ENCODE results near the gene SORT1. TPM values are rescaled to one million over a fixed set of nuclear protein-coding genes. Genes with fewer than 3 reads are reported as not detected.

SORT1 gene
- total and polyA plus RNA-seq, 8 donors, result 4.6 to 481 (median 36.6) TPM

DNA sequence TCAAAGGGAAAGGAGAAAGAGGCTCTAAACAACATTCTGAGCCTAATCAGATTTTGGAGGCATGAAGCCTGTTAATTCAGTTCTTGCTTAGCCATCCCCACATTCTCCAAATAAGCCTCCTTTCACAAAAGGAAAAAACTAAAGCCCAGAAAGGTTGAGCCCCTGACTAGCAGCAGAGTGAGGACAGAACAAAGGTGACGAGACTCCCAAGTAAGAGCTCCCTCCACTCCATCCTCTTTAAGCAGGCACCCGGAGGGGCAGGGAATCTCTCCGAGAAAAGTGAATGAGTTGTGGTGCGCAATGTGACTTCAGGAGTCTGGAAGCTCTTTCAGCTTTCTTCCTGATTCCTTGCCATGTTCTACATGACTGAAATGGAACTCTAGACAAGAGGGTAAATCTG is 47.5 kb downstream of the SORT1 start:
- H3K27me3 ChIP-seq, result no peaks in the 10 kb centered on the region
- no peaks in the 10 kb centered on the region for H3K4me1 ChIP-seq
- no peak for DNase-seq
- intact Hi-C loops (cut with DNase I; ENCODE audit: low total_unique reads), result no loop called here
- WGBS, 5 donors, result 93 to 97% (median 94%) methylated on average over 4 of the region's 4 CpGs
- no peaks in the 10 kb centered on the region for H3K9me3 ChIP-seq
- TF ChIP-seq, protein P1, sequence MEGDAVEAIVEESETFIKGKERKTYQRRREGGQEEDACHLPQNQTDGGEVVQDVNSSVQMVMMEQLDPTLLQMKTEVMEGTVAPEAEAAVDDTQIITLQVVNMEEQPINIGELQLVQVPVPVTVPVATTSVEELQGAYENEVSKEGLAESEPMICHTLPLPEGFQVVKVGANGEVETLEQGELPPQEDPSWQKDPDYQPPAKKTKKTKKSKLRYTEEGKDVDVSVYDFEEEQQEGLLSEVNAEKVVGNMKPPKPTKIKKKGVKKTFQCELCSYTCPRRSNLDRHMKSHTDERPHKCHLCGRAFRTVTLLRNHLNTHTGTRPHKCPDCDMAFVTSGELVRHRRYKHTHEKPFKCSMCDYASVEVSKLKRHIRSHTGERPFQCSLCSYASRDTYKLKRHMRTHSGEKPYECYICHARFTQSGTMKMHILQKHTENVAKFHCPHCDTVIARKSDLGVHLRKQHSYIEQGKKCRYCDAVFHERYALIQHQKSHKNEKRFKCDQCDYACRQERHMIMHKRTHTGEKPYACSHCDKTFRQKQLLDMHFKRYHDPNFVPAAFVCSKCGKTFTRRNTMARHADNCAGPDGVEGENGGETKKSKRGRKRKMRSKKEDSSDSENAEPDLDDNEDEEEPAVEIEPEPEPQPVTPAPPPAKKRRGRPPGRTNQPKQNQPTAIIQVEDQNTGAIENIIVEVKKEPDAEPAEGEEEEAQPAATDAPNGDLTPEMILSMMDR (IDR thresholded peaks at IDR 0.05), result no peak
- TF ChIP-seq EP300 (IDR thresholded peaks at IDR 0.05), result no peak
- TF ChIP-seq POLR2A (IDR thresholded peaks at IDR 0.05), result no peak
- no peak for TF ChIP-seq POLR2AphosphoS5 (IDR thresholded peaks at IDR 0.05)
- H3K4me3 ChIP-seq, result no peak overlapping the region
- H3K27ac ChIP-seq, result no peak overlapping the region
- H3K36me3 ChIP-seq, result peaks cover 25 to 89% (median 81%) of the 10 kb centered on the region in 4 donors

DNA sequence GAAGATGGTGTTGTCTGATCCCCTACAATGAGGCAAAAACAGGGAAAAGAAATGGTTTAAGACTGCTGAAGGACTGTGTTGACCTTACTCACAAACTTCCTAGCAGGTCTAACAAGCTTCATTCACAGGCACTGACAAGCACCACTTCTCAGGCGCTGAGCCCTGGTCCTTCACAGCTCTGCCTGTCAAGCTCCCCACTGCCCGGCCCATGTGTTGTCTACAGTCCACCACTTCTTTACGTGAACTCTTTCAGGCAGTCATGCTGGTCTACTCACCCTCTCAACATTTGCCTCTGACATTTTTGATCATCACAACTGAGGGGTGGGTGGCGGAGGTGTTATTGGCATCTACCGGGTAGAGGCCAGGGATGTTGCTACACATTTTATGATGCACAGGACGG is 50.2 kb downstream of the SORT1 start:
- Histone ChIP-seq H3K36me3 (peaks cover 16 to 94% (median 86%) of the 10 kb centered on the region in 4 donors), H3K4me3 (no peak overlapping the region), H3K9me3 (no peaks in the 10 kb centered on the region), H3K27ac (no peak overlapping the region), H3K4me1 (peaks cover 0 to 9% (median 6%) of the 10 kb centered on the region in 4 donors), H3K27me3 (no peaks in the 10 kb centered on the region)
- WGBS, 5 donors, result 92 to 96% (median 94%) methylated on average over 6 of the region's 6 CpGs
- intact Hi-C loops (cut with DNase I; ENCODE audit: low total_unique reads), result no loop called here
- no peak for TF ChIP-seq EP300 (IDR thresholded peaks at IDR 0.05)
- no peak for DNase-seq

DNA sequence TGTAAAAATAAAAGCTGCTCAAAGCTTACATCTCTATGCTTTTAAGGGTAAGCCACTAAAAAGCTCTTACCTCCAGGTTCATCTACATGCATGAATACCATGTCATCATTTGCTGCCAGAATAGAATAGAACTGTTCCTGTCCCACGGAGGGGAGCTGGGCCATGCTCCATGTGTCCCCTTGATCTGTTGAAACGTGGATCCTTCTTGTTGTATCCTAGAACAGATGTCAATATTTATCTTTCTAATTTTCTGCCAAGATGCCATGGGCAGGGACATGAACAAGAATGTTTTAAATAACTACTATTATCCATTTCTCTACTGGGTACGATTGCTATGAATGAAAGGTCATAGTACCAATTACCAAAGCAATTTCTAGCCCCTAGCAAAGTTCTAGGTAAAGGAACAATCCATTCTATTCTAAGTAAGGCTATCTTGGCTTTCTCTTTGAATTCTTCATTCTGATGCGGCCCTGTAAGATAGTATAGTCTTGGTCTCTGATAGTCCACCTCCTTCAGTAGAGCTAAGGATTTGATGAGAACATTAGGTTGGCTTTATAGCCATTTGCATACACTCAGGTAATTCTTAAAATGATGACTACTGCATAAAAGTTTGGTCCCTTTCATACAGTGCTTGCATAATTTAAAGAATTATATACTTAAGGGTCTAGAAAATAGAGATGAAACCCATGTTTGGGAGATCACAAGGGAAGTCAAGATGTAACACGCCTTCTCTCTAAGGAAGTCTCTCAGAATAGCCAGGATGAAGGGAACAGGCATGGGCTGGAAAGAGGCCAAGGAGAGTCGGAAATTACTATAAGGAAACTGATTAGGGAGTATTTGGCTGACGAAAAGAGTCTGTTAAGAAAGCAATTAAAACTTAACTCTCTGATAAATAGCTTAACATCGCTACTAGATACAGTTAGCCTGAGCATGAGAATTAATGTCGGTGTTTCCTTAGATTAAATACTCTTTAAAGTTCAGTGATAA is 55.5 kb downstream of the SORT1 start:
- peak; percentile 38 to 45 for DNase-seq
- Histone ChIP-seq H3K4me1 (peaks cover 0 to 13% (median 6%) of the 10 kb centered on the region in 4 donors), H3K4me3 (no peak overlapping the region), H3K27ac (no peak overlapping the region), H3K9me3 (no peaks in the 10 kb centered on the region), H3K36me3 (peaks cover 27 to 92% (median 90%) of the 10 kb centered on the region in 4 donors), H3K27me3 (no peaks in the 10 kb centered on the region)
- no peak for TF ChIP-seq POLR2A (IDR thresholded peaks at IDR 0.05)
- 27 to 48% (median 43%) methylated on average over 9 of the region's 9 CpGs for WGBS, 5 donors
- intact Hi-C loops (cut with DNase I; ENCODE audit: low total_unique reads), result no loop called here

DNA sequence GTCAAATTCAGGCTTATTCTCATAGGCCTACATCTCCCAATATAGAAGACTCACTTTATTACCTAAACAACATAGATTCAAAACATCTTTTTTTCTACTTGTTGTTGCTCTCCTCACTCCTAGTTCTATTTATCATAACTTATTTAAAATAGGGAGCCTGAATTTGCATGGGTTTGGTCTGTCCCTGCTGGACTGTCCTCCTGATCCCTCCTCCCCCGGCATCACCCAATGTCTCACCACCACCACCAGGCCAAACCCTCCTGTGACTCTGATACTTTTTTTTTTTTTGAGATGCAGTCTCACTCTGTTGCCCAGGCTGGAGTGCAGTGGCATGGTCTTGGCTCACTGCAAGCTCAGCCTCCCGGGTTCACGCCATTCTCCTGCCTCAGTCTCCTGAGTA is 59.1 kb downstream of the SORT1 start:
- Histone ChIP-seq H3K4me3 (no peak overlapping the region), H3K36me3 (peaks cover 48 to 91% (median 89%) of the 10 kb centered on the region in 4 donors), H3K27ac (no peak overlapping the region), H3K4me1 (peaks cover 0 to 13% (median 6%) of the 10 kb centered on the region in 4 donors), H3K9me3 (no peaks in the 10 kb centered on the region), H3K27me3 (no peaks in the 10 kb centered on the region)
- TF ChIP-seq, protein P1 (IDR thresholded peaks at IDR 0.05), result no peak
- TF ChIP-seq EP300 (IDR thresholded peaks at IDR 0.05) (no peak), POLR2A (IDR thresholded peaks at IDR 0.05) (no peak), POLR2AphosphoS5 (IDR thresholded peaks at IDR 0.05) (no peak)
- intact Hi-C loops (cut with DNase I; ENCODE audit: low total_unique reads), result no loop called here
- 93 to 99% (median 96%) methylated on average over 3 of the region's 3 CpGs for WGBS, 5 donors
- DNase-seq, result no peak

DNA sequence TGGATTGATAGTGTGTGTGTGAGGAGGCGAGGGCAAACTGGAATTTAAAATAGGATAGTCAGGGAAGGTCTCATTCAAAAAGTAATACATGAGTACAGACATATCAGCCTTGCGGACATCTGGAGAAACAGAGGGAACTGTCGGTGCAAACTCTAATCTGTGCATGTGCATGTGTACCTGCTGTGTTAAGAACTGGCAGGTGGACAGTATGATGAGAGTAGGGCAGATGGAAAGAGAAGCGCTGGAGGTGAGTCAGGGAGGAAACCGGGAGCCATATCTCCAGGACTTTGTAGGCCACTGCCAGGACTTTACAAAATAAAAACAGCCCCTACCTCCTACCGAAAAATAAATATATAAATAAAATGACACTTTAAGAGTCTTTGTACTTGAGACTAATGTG is 59.6 kb downstream of the SORT1 start:
- Histone ChIP-seq H3K27me3 (no peaks in the 10 kb centered on the region), H3K27ac (no peak overlapping the region), H3K4me3 (no peak overlapping the region), H3K4me1 (peaks cover 0 to 10% (median 4%) of the 10 kb centered on the region in 4 donors), H3K36me3 (peaks cover 50 to 93% (median 92%) of the 10 kb centered on the region in 4 donors), H3K9me3 (peaks cover 0 to under 1% (median 0%) of the 10 kb centered on the region in 4 donors)
- intact Hi-C loops (cut with DNase I; ENCODE audit: low total_unique reads), result no loop called here
- DNase-seq, result no peak
- TF ChIP-seq EP300 (IDR thresholded peaks at IDR 0.05), result no peak
- TF ChIP-seq POLR2AphosphoS5 (IDR thresholded peaks at IDR 0.05), result no peak
- no peak for TF ChIP-seq POLR2A (IDR thresholded peaks at IDR 0.05)
- TF ChIP-seq, protein P1 (IDR thresholded peaks at IDR 0.05), result no peak
- WGBS, 5 donors, result 92 to 96% (median 96%) methylated on average over 6 of the region's 6 CpGs
